Measurements from ENCODE around the gene KREMEN1. TPM values are rescaled to one million over a fixed set of nuclear protein-coding genes. Genes with fewer than 3 reads are reported as not detected.

The KREMEN1 gene
- total and polyA plus RNA-seq, 9 of the 15 experiments (the other 6 are each of a cell fraction or from before 2014, with no cell fraction given), result 0.69 to 11.5 (median 4.3) TPM

GRCh38 chr22:29114392-29114791, 41.6 kb downstream of the KREMEN1 start:
- CTCF ChIA-PET (ENCODE audit: low intra/inter-chr PET ratio), result no interaction called here
- no peak for TF ChIP-seq ZNF277 (CRISPR knock-in tag; IDR thresholded peaks at IDR 0.05; ENCODE audit: borderline replicate concordance)
- no peak for TF ChIP-seq PHF21A (IDR thresholded peaks at IDR 0.05; ENCODE audit: borderline replicate concordance, low read depth)
- TF ChIP-seq RFX1 (IDR thresholded peaks at IDR 0.05), result no peak
- TF ChIP-seq ARID1B (IDR thresholded peaks at IDR 0.05), result no peak
- TF ChIP-seq ZNF232 (CRISPR knock-in tag; IDR thresholded peaks at IDR 0.05), result no peak
- no peak for TF ChIP-seq MXD1 (CRISPR knock-in tag; IDR thresholded peaks at IDR 0.05; ENCODE audit: borderline replicate concordance, poor library complexity, severe bottlenecking)
- TF ChIP-seq MIER1 (IDR thresholded peaks at IDR 0.05; ENCODE audit: low read depth), result no peak
- no peak for TF ChIP-seq BRF1 (IDR thresholded peaks at IDR 0.05; ENCODE audit: borderline replicate concordance, extremely low read depth, insufficient read length)
- no peak for TF ChIP-seq MTA2 (IDR thresholded peaks at IDR 0.05; ENCODE audit: low read depth)
- no peak for TF ChIP-seq ZNF586 (CRISPR knock-in tag; conservative IDR thresholded peaks at IDR 0.05)
- TF ChIP-seq ZNF707 (CRISPR knock-in tag; conservative IDR thresholded peaks at IDR 0.05), result no peak
- TF ChIP-seq NRF1 (conservative IDR thresholded peaks at IDR 0.05 in 1 of 2, IDR thresholded peaks at IDR 0.05 in 1 of 2), result no peak
- no peak for TF ChIP-seq TFAP4 (CRISPR knock-in tag; IDR thresholded peaks at IDR 0.05; ENCODE audit: borderline replicate concordance)
- TF ChIP-seq RBM22 (IDR thresholded peaks at IDR 0.05; ENCODE audit: low read depth, low read length, poor library complexity, severe bottlenecking), result no peak
- no peak for TF ChIP-seq ZNF134 (CRISPR knock-in tag; conservative IDR thresholded peaks at IDR 0.05)
- no peak for TF ChIP-seq BDP1 (IDR thresholded peaks at IDR 0.05; ENCODE audit: insufficient read depth, insufficient read length)

More at GRCh38 chr22:29114392-29114791, 41.6 kb downstream of the KREMEN1 start:
- intact Hi-C loops (cut with micrococcal nuclease) (no loop called here), in situ Hi-C loops (cut with MboI) (no loop called here)
- Histone ChIP-seq H3K9me1 (ENCODE audit: control insufficient read depth, insufficient read depth, low read length) (peaks cover 1% of the 10 kb centered on the region), H2AFZ (ENCODE audit: low read depth, low read length) (no peak overlapping the region), H3K27me3 (ENCODE audit: control insufficient read depth in 2 of 2, insufficient read depth in 2 of 2, low read length in 2 of 2) (no peaks in the 10 kb centered on the region), H3K4me3 (no peak overlapping the region), H3K36me3 (ENCODE audit: control insufficient read depth, insufficient read depth, low read length) (no peaks in the 10 kb centered on the region), H3K9ac (ENCODE audit: insufficient read depth in 1 of 2, low read depth in 2 of 2, low read length in 2 of 2) (no peak overlapping the region), H3K4me1 (replicated peaks in 1 of 2; ENCODE audit: control insufficient read depth in 2 of 2, insufficient read depth in 2 of 2, low read length in 2 of 2) (peaks cover 0 to 13% of the 10 kb centered on the region in 2 experiments; a peak in 3 of 5 replicates), H4K20me1 (replicated peaks; ENCODE audit: control insufficient read depth, insufficient read depth, low read length) (no peaks in the 10 kb centered on the region), H3K9me3 (replicated peaks; ENCODE audit: control insufficient read depth, insufficient read depth, low read depth, low read length) (no peaks in the 10 kb centered on the region), H3K4me2 (ENCODE audit: insufficient read depth, low read length) (no peak overlapping the region), H3K79me2 (ENCODE audit: control insufficient read depth, insufficient read depth, low read length) (no peaks in the 10 kb centered on the region), H3K27ac (ENCODE audit: extremely low read depth, low read depth, low read length) (no peak overlapping the region)
- DNase-seq (ENCODE audit: extremely low read depth in 1 of 4, low spot score in 3 of 4), result no peak
- WGBS (ENCODE audit: insufficient coverage, low coverage, missing lambda C conversion rate), result 80% methylated on average over 1 of the region's 4 CpGs
- no peak for ATAC-seq
- no TSS peak for BruUV-seq (replicated peaks)
- FAIRE-seq, result no peak
- POLR2A ChIA-PET, result interaction anchor here (1.0 kb wide), 1 partner anchor 11 kb away, joined by 3 read pairs; no protein-coding TSS in a partner anchor
